ENCODE measurements around the gene ZMYM1.

Gene ZMYM1

GRCh38 chr1:35079003-35079930 lies at the start of gene ZMYM1:
Gene ZMYM1, plus strand, starts transcription at chr1:35079385. Its CDS starts 14,603 bp downstream, at chr1:35093988.
- no peaks in the 10 kb centered on the region for H3K27me3 ChIP-seq (ENCODE audit: low read length)
- H3K9ac ChIP-seq (ENCODE audit: low read length), result peak within 1 kb of the TSS; percentile 66
- no peaks in the 10 kb centered on the region for H3K9me3 ChIP-seq (ENCODE audit: insufficient read depth, low read length)
- H3K4me2 ChIP-seq (ENCODE audit: low read depth, low read length, poor library complexity, severe bottlenecking), result peak within 1 kb of the TSS; percentile 64
- no peaks in the 10 kb centered on the region for H3F3A ChIP-seq (ENCODE audit: insufficient read depth)
- H2AFZ ChIP-seq (ENCODE audit: low read depth, low read length, severe bottlenecking), result peak within 1 kb of the TSS; percentile 76
- H3K4me3 ChIP-seq (ENCODE audit: insufficient read depth, low read length, poor library complexity, severe bottlenecking), result peak within 1 kb of the TSS; percentile 59
- no peaks in the 10 kb centered on the region for H3K36me3 ChIP-seq (ENCODE audit: low read length)
- TF ChIP-seq EZH2phosphoT487 (conservative IDR thresholded peaks at IDR 0.05; ENCODE audit: low read length) (no peak), CTCF (IDR thresholded peaks at IDR 0.05; ENCODE audit: insufficient read depth, low read length, poor library complexity, severe bottlenecking) (no peak)
- H3K79me2 ChIP-seq (ENCODE audit: insufficient read depth, low read length), result peaks cover 34% of the 10 kb centered on the region
- H4K20me1 ChIP-seq (ENCODE audit: low read depth, low read length), result no peaks in the 10 kb centered on the region
- peak within 1 kb of the TSS; percentile 77 for H3K27ac ChIP-seq (ENCODE audit: low read depth, low read length)
- no peaks in the 10 kb centered on the region for H3K9me2 ChIP-seq (replicated peaks; ENCODE audit: insufficient read depth, low read length)

- Histone ChIP-seq H3K4me2 (ENCODE audit: low read depth, low read length, poor library complexity, severe bottlenecking) (peak overlapping the region; percentile 98), H3K4me3 (ENCODE audit: insufficient read depth, low read length, poor library complexity, severe bottlenecking) (peak overlapping the region; percentile 88), H3K27ac (ENCODE audit: low read depth, low read length) (no peak overlapping the region), H3K27me3 (ENCODE audit: low read length) (no peaks in the 10 kb centered on the region), H4K20me1 (ENCODE audit: low read depth, low read length) (no peaks in the 10 kb centered on the region), H3K79me2 (ENCODE audit: insufficient read depth, low read length) (peaks cover 19% of the 10 kb centered on the region), H3F3A (ENCODE audit: insufficient read depth) (peaks cover 10% of the 10 kb centered on the region), H3K9me3 (ENCODE audit: insufficient read depth, low read length) (peaks cover 13% of the 10 kb centered on the region; the same call in 1 of the 2 replicates), H3K36me3 (ENCODE audit: low read length) (peaks cover 13% of the 10 kb centered on the region), H3K9ac (ENCODE audit: low read length) (peak overlapping the region; percentile 80), H2AFZ (ENCODE audit: low read depth, low read length, severe bottlenecking) (no peak overlapping the region), H3K9me2 (replicated peaks; ENCODE audit: insufficient read depth, low read length) (no peaks in the 10 kb centered on the region)
- TF ChIP-seq EZH2phosphoT487 (conservative IDR thresholded peaks at IDR 0.05; ENCODE audit: low read length) (no peak), CTCF (IDR thresholded peaks at IDR 0.05; ENCODE audit: insufficient read depth, low read length, poor library complexity, severe bottlenecking) (no peak)
These were observed 49.4 kb upstream of the ZMYM1 start for GRCh38 chr1:35029761-35030160.

GRCh38 chr1:35030338-35030737 lies 48.8 kb upstream of the ZMYM1 start:
- peaks cover 19% of the 10 kb centered on the region for H3K79me2 ChIP-seq (ENCODE audit: insufficient read depth, low read length)
- peaks cover 10% of the 10 kb centered on the region for H3F3A ChIP-seq (ENCODE audit: insufficient read depth)
- H3K9me3 ChIP-seq (ENCODE audit: insufficient read depth, low read length), result peaks cover 13% of the 10 kb centered on the region; the same call in 1 of the 2 replicates
- no peaks in the 10 kb centered on the region for H4K20me1 ChIP-seq (ENCODE audit: low read depth, low read length)
- H3K9ac ChIP-seq (ENCODE audit: low read length), result peak overlapping the region; percentile 80
- H3K36me3 ChIP-seq (ENCODE audit: low read length), result peaks cover 13% of the 10 kb centered on the region
- H3K27ac ChIP-seq (ENCODE audit: low read depth, low read length), result peak overlapping the region; percentile 68
- peak overlapping the region; percentile 88 for H3K4me3 ChIP-seq (ENCODE audit: insufficient read depth, low read length, poor library complexity, severe bottlenecking)
- H2AFZ ChIP-seq (ENCODE audit: low read depth, low read length, severe bottlenecking), result peak overlapping the region; percentile 72
- peak overlapping the region; percentile 98 for H3K4me2 ChIP-seq (ENCODE audit: low read depth, low read length, poor library complexity, severe bottlenecking)
- no peak for TF ChIP-seq EZH2phosphoT487 (conservative IDR thresholded peaks at IDR 0.05; ENCODE audit: low read length)
- TF ChIP-seq CTCF (IDR thresholded peaks at IDR 0.05; ENCODE audit: insufficient read depth, low read length, poor library complexity, severe bottlenecking), result no peak
- H3K9me2 ChIP-seq (replicated peaks; ENCODE audit: insufficient read depth, low read length), result no peaks in the 10 kb centered on the region
- no peaks in the 10 kb centered on the region for H3K27me3 ChIP-seq (ENCODE audit: low read length)

All from SU-DHL-6 (cell line).